ENCODE measurements around the gene RAB27A.

DNA sequence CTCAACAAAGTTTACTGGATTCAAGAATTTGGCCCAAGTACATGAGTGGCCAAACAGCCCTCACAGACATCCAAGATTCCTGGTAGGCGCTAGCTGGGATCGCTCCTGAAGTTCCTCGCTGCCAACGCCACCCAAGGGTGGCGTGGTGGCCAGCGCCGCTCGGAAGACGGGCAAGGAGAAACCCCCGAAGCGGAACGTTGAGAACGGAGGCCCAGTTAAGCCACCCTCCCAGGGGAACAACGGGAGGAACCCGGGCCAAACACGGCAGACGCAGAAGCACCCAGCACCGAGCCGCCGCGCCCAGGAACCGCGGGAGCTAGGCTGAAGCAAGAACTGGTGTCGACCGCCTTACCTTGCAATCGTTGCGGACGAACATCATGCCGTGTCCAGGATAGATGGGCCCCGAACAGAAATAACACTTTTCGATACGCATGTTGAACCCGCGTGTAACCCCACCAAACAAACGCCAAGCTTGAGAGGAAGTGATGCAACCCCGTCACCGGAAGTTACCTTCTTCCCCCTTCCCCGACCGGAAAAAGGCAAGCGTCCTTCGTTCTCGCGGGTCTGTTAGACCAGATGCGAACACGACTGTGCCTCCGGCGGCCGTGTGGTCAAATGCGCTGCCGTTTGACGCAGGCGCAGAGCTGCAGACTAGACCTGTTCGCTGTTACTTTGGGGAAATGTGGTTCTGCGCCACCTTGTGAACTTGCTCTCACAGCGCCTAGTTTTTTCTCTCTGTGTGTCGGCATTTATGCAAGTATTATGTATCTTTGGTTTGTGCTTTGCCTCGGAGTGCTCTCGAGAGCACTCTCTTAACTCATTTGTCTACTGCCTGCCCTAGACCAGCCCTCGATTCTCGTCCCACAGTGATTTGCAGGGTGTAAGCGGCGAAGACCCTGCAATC lies 92.9 kb downstream of the RAB27A start, which contains the start of gene RSL24D1:
- TF ChIP-seq CTCF (IDR thresholded peaks at IDR 0.05; ENCODE audit: low read length) (peak; percentile 52; the same call in 1 of the 2 replicates), EZH2 (IDR thresholded peaks at IDR 0.05; ENCODE audit: borderline replicate concordance, low read length) (no peak)
